ENCODE measurements around the gene TTC8.
A peak's percentile ranks its signal among the peaks of the same experiment; 100 is the strongest.
"Not testable (repeated sequence)": the region's sequence is repeated elsewhere in the genome, so short reads cannot be mapped to it uniquely, and the experiment has no call there.

TTC8 gene

GRCh38 chr14:88824314-88825077 lies at the start of gene TTC8:
TTC8 (plus strand) TSS chr14:88824651; CDS start chr14:88824708, 57 bp downstream.
- DNase-seq = peak; percentile 73 to 81

- no peak for DNase-seq
Measured at GRCh38 chr14:88775532-88775931, 48.9 kb upstream of the TTC8 start.

- DNase-seq = no peak
Measured at GRCh38 chr14:88785911-88786310, 38.5 kb upstream of the TTC8 start.

GRCh38 chr14:88786715-88787114 lies 37.7 kb upstream of the TTC8 start:
- DNase-seq = no peak

- not testable (repeated sequence) for DNase-seq
Measured at GRCh38 chr14:88789573-88789972, 34.9 kb upstream of the TTC8 start.

GRCh38 chr14:88790501-88791251 lies 33.8 kb upstream of the TTC8 start:
- DNase-seq = no peak

GRCh38 chr14:88791252-88791621 lies 33.2 kb upstream of the TTC8 start:
- no peak for DNase-seq

- no peak for DNase-seq
Measured at GRCh38 chr14:88791629-88792472, 32.6 kb upstream of the TTC8 start.

GRCh38 chr14:88792473-88793258 lies 31.8 kb upstream of the TTC8 start, which contains the start of gene EML5:
EML5 (minus strand) TSS chr14:88792953; CDS start chr14:88792503, 450 bp downstream.
- DNase-seq = peak; percentile 79 to 84

- DNase-seq = no peak
Measured at GRCh38 chr14:88793259-88793625, 31.2 kb upstream of the TTC8 start.

- no peak for DNase-seq
Measured at GRCh38 chr14:88798156-88798555, 26.3 kb upstream of the TTC8 start.

GRCh38 chr14:88799522-88799921 lies 24.9 kb upstream of the TTC8 start:
- no peak for DNase-seq

GRCh38 chr14:88802596-88802995 lies 21.9 kb upstream of the TTC8 start:
- DNase-seq = no peak

GRCh38 chr14:88804035-88804434 lies 20.4 kb upstream of the TTC8 start:
- no peak for DNase-seq

GRCh38 chr14:88804477-88804876 lies 20.0 kb upstream of the TTC8 start:
- DNase-seq = no peak

GRCh38 chr14:88808359-88808758 lies 16.1 kb upstream of the TTC8 start:
- DNase-seq = no peak

GRCh38 chr14:88815980-88816379 lies 8.5 kb upstream of the TTC8 start:
- no peak for DNase-seq

GRCh38 chr14:88818018-88818417 lies 6.4 kb upstream of the TTC8 start:
- no peak for DNase-seq

- not testable (repeated sequence) for DNase-seq
Measured at GRCh38 chr14:88819674-88820073, 4.8 kb upstream of the TTC8 start.

- DNase-seq = no peak
Measured at GRCh38 chr14:88821378-88821777, 3.1 kb upstream of the TTC8 start.

GRCh38 chr14:88821888-88822287 lies 2.6 kb upstream of the TTC8 start:
- no peak for DNase-seq

GRCh38 chr14:88823968-88824313 lies 510 bp upstream of the TTC8 start:
- DNase-seq = no peak

- DNase-seq = no peak
Measured at GRCh38 chr14:88825078-88825458, 617 bp downstream of the TTC8 start.

Data from stimulated activated CD4-positive, alpha-beta T cell treated with anti-CD3 and anti-CD28 coated beads, Interleukin-4, amount 100 ng/mL, for 4 hours (primary cell).